Measurements from ENCODE around the gene MORF4L1. TPM values are rescaled to one million over a fixed set of nuclear protein-coding genes. Genes with fewer than 3 reads are reported as not detected.

The MORF4L1 gene
- total RNA-seq, 4 donors from 2014 or later = 118 to 178 (median 141) TPM

DNA sequence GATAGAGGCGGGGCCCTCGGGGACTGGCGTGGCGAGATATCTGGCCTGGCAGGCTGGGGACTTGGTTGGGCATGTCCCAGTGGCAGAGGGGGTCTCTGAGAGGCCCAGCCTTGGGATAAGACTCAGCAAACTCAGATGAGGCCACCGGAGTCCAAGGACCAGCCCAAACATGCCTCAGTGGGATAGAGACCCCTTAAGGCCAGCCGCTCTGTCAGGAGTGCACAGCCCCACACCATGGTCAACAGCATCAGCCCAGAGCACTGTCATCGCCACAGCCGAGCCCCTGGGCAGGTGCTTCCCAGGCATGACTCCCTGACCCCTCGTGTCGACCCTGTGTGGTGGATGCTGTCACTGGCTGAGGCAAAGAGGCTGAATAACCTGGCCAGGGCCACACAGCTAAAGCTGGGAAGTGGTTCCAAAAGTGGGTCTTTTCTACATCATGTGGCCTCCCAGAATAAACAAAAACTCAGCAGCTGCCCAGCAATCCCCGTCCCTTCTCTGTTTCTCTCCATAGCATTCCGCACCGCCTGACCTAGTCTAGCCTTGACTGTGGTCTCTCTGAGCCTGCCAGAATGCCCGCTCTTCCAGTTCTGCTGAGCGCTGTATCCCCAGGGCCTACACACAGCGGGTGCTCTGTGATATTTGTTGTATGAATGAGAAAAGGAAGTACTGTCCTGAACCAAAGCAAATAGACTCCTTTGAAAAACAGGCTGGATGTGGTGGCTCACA is 57.0 kb downstream of the MORF4L1 start:
- intact Hi-C loops (cut with DNase I; ENCODE audit: low total_unique reads) = no loop called here
- no peak for DNase-seq (ENCODE audit: low spot score in 2 of 2)
- 78 to 85% methylated on average over 16 of the region's 16 CpGs for WGBS, 2 donors
- H3K4me3 ChIP-seq (ENCODE audit: low read depth, poor library complexity, severe bottlenecking) = no peak overlapping the region
- TF ChIP-seq, protein P1, sequence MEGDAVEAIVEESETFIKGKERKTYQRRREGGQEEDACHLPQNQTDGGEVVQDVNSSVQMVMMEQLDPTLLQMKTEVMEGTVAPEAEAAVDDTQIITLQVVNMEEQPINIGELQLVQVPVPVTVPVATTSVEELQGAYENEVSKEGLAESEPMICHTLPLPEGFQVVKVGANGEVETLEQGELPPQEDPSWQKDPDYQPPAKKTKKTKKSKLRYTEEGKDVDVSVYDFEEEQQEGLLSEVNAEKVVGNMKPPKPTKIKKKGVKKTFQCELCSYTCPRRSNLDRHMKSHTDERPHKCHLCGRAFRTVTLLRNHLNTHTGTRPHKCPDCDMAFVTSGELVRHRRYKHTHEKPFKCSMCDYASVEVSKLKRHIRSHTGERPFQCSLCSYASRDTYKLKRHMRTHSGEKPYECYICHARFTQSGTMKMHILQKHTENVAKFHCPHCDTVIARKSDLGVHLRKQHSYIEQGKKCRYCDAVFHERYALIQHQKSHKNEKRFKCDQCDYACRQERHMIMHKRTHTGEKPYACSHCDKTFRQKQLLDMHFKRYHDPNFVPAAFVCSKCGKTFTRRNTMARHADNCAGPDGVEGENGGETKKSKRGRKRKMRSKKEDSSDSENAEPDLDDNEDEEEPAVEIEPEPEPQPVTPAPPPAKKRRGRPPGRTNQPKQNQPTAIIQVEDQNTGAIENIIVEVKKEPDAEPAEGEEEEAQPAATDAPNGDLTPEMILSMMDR (IDR thresholded peaks at IDR 0.05) = no peak
- TF ChIP-seq POLR2A (IDR thresholded peaks at IDR 0.05) = no peak

DNA sequence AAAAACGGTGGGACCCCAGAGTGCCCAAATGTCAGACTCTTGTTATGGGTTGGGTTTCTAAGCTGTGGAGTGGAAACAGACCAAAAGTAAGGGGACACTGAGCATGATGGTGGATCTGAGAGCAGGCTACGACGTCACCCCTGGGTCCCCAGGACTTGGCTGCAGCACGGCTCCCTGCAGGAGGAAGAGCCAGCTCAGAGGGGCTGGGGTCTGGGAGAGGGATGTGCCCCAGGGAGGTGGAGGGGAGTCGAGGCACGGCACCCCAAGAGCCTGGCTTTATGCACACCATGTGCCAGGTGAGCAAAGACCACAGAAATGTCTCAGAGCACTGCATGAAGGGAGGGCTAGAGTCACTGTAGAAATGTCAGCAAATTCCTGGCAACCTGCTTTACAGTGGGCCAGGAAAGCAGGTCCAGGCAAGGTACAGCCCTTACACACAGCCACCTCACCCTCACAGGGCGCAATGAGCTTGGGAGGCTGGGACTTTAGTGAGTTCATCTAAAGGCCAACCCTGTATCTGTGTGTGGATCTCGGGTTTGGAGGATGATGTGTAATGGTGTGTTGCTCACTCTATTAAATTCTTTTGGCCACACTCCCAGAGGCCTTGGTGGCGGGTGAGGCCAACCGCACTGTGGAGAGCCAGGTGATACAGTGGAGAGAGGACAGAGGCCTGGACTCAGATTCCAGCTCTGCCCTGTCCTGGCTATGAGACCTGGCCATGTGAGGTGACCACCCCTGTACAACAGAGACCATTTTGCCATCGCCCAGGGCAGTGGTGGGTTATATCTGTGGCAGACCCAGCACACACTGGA is 58.1 kb downstream of the MORF4L1 start:
- WGBS, 2 donors = 46 to 54% methylated on average over 11 of the region's 11 CpGs
- no peak for DNase-seq (ENCODE audit: low spot score in 2 of 2)
- intact Hi-C loops (cut with DNase I; ENCODE audit: low total_unique reads) = no loop called here
- TF ChIP-seq POLR2A (IDR thresholded peaks at IDR 0.05) = no peak
- TF ChIP-seq, protein P1 (IDR thresholded peaks at IDR 0.05) = no peak
- no peak overlapping the region for H3K4me3 ChIP-seq (ENCODE audit: low read depth, poor library complexity, severe bottlenecking)

DNA sequence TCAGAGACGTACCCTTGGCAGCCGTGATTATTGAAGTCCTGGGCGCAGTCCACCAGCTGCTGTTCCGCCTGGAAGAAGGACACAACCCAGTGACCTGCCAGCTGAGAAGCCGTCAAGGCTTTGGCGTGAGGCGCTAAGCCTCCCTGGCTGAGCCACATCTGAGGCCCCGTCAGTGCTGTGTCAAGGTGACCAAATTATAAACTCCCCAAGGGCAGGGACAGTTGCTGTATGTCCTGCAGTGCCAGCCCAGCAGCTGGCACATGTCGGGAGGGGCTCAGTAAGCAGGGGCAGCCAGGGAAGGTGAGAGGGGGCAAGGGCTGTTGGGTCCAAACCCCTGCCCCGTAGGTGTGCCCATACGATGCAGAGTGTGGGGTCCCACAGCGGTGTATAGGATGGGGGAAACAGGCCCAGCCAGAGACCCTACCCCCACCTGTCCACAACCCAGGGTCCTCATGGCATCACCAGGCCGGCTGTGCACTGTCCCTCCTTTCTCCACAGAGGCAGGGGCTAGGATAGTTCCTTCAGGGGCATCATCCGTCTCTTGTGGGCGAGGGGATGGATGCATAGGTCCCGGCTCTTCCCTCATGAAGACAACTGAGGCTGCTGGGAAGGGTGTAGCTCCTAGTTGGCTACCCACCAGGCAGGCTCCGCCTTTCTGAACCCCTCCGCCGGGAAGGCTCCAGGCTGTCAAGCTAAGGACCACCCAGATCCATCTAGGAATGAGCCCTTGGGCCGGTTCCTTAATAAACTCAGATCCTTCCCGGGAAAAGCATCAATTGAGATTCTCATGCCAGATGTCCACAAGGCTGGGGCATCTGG is 59.0 kb downstream of the MORF4L1 start:
- 65 to 73% methylated on average over 16 to 21 of the region's 21 CpGs for WGBS, 2 donors
- no peak for DNase-seq (ENCODE audit: low spot score in 2 of 2)
- intact Hi-C loops (cut with DNase I; ENCODE audit: low total_unique reads) = no loop called here
- H3K4me3 ChIP-seq (ENCODE audit: low read depth, poor library complexity, severe bottlenecking) = no peak overlapping the region
- TF ChIP-seq, protein P1 (IDR thresholded peaks at IDR 0.05) = no peak
- TF ChIP-seq POLR2A (IDR thresholded peaks at IDR 0.05) = no peak

- TF ChIP-seq, protein P1 (IDR thresholded peaks at IDR 0.05) = no peak
- TF ChIP-seq POLR2A (IDR thresholded peaks at IDR 0.05) = no peak
- WGBS, 2 donors = 63 to 78% methylated on average over 8 to 12 of the region's 13 CpGs
Observed at GRCh38 chr15:78932258-78932808, 59.6 kb downstream of the MORF4L1 start.

DNA sequence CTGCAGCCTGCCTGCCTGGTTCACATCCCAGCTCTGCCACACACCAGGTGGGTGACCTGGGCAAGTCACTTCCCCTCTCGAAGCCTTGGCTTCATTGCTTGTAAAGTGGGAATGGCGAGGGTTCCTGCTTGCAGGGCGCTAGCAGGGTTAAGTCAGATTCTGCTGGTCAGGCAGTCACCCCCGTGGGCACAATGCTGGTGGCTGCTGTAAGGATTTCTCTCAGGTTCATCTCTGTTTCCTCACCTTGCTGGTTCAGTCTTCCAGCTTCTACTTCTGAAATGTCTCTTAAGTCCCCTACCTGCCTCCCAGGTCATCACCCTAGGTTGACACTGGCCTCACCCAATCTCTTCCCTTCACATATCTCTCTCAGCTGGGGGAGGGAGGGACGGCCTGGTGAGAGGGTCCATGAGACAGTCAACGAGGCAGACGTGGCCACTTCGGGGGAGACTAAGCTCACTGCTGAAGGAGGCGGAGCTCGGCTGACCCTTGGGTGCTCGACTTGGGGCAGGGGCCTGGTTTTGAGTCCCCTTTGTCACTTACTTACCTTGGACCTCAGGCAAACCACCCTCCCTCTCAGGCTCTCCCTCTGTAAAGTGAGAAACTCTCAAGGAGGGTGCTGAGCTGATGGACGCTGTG is 60.6 kb downstream of the MORF4L1 start:
- intact Hi-C loops (cut with DNase I; ENCODE audit: low total_unique reads) = no loop called here

More at GRCh38 chr15:78932258-78932808, 59.6 kb downstream of the MORF4L1 start:
- no peak overlapping the region for H3K4me3 ChIP-seq (ENCODE audit: low read depth, poor library complexity, severe bottlenecking)
- no peak for DNase-seq (ENCODE audit: low spot score in 2 of 2)
- intact Hi-C loops (cut with DNase I; ENCODE audit: low total_unique reads) = no loop called here

More for the DNA sequence above, 60.6 kb downstream of the MORF4L1 start:
- H3K4me3 ChIP-seq (ENCODE audit: low read depth, poor library complexity, severe bottlenecking) = no peak overlapping the region
- WGBS, 2 donors = 74 to 82% methylated on average over 12 of the region's 12 CpGs
- no peak for TF ChIP-seq POLR2A (IDR thresholded peaks at IDR 0.05)
- TF ChIP-seq, protein P1 (IDR thresholded peaks at IDR 0.05) = no peak
- no peak for DNase-seq (ENCODE audit: low spot score in 2 of 2)
